ENCODE measurements around the gene AFAP1. TPM values are rescaled to one million over a fixed set of nuclear protein-coding genes. Genes with fewer than 3 reads are reported as not detected.

Gene AFAP1
- total RNA-seq, 1 experiment from 2014 or later = 94.7 TPM

DNA sequence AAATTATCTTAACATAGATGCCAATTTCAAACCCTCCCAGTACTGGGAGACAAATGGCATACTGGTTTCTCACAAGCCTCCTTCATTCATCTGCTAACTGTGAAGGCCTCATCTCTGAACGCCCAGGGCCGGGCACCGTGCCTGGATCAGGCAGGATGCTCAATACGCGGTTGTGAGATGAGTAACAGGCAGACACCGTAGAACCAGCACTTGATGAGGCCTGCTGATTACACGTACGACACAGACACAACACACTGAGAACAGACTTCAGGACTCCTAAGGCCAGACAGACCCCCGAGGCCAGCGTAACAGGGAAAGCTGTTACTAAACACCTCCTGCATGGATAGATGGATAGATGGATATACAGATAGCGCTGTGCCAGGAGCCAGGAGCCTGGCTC is 154.6 kb downstream of the AFAP1 start:
- intact Hi-C loops (cut with micrococcal nuclease; ENCODE audit: unreplicated experiment) (no loop called here), in situ Hi-C loops (cut with HindIII; ENCODE audit: low pct_unique_long_range_greater_than_20kb, low sequenced_read_pairs) (no loop called here)
- POLR2A ChIA-PET = no interaction called here
- Histone ChIP-seq H3K4me3 (ENCODE audit: low read depth in 2 of 2, low read length in 2 of 2) (no peak overlapping the region), H3K36me3 (ENCODE audit: control insufficient read depth, insufficient read depth, low read length) (peaks cover 20% of the 10 kb centered on the region), H3K9me3 (ENCODE audit: control insufficient read depth, insufficient read depth, low read depth, low read length) (no peaks in the 10 kb centered on the region), H3K4me1 (ENCODE audit: control insufficient read depth, insufficient read depth, low read length) (peaks cover 2% of the 10 kb centered on the region), H3K27ac (ENCODE audit: low read length) (no peak overlapping the region), H3K27me3 (ENCODE audit: control insufficient read depth, insufficient read depth, low read length) (no peaks in the 10 kb centered on the region)
- TF ChIP-seq SIN3A (IDR thresholded peaks at IDR 0.05; ENCODE audit: borderline replicate concordance, insufficient read depth, low read depth, low read length) = no peak
- no peak for TF ChIP-seq REST (IDR thresholded peaks at IDR 0.05; ENCODE audit: insufficient read depth in 1 of 2, low read depth in 2 of 2, low read length in 1 of 2)
- TF ChIP-seq POLR2AphosphoS5 (IDR thresholded peaks at IDR 0.05; ENCODE audit: low read depth, low read length) = no peak
- TF ChIP-seq TCF7L2 (IDR thresholded peaks at IDR 0.05; ENCODE audit: low read depth, low read length) = no peak
- no peak for TF ChIP-seq CTCF (IDR thresholded peaks at IDR 0.05)
- ATAC-seq = no peak
- no peak for DNase-seq (ENCODE audit: low read depth, low spot score)
- BruUV-seq (replicated peaks) = no TSS peak
- CTCF ChIA-PET = no interaction called here

GRCh38 chr4:7784131-7784870 is 155.4 kb downstream of the AFAP1 start:
- no TSS peak for BruUV-seq (replicated peaks)
- peaks cover 16% of the 10 kb centered on the region; the same call in 1 of the 2 replicates for H3K36me3 ChIP-seq (ENCODE audit: control insufficient read depth, insufficient read depth, low read length)
- no peaks in the 10 kb centered on the region for H3K27me3 ChIP-seq (ENCODE audit: control insufficient read depth, insufficient read depth, low read length)
- H3K4me1 ChIP-seq (ENCODE audit: control insufficient read depth, insufficient read depth, low read length) = peaks cover 8% of the 10 kb centered on the region
- in situ Hi-C loops (cut with HindIII; ENCODE audit: low pct_unique_long_range_greater_than_20kb, low sequenced_read_pairs) = no loop called here
- ChIA-PET POLR2A (no interaction called here), CTCF (no interaction called here)
- H3K27ac ChIP-seq (ENCODE audit: low read length) = no peak overlapping the region
- intact Hi-C loops (cut with micrococcal nuclease; ENCODE audit: unreplicated experiment) = no loop called here
- H3K4me3 ChIP-seq (ENCODE audit: low read depth in 2 of 2, low read length in 2 of 2) = no peak overlapping the region
- no peaks in the 10 kb centered on the region for H3K9me3 ChIP-seq (ENCODE audit: control insufficient read depth, insufficient read depth, low read depth, low read length)
- no peak for ATAC-seq
- no peak for DNase-seq (ENCODE audit: low read depth, low spot score)
- TF ChIP-seq SIN3A (IDR thresholded peaks at IDR 0.05; ENCODE audit: borderline replicate concordance, insufficient read depth, low read depth, low read length) (no peak), TCF7L2 (IDR thresholded peaks at IDR 0.05; ENCODE audit: low read depth, low read length) (no peak), REST (IDR thresholded peaks at IDR 0.05; ENCODE audit: insufficient read depth in 1 of 2, low read depth in 2 of 2, low read length in 1 of 2) (no peak)
